Upper lobe of right lung (tissue), 1 donor: Measurements from ENCODE around the gene ZNF813. TPM values are rescaled to one million over a fixed set of nuclear protein-coding genes. Genes with fewer than 3 reads are reported as not detected.

Experiments
- ATAC-seq: fragments of 200-7000 bp; cut with Tn5 transposase; one replicate; pipeline ENCODE4 v1.9.1; 2020; ENCODE audit warnings: mild to moderate bottlenecking, moderate library complexity
- DNase-seq: peaks from one replicate; pipeline ENCODE4 v3.0.0-alpha.2; 2020
- H3K27ac ChIP-seq: fragments of 200-600 bp; one replicate; pipeline ENCODE4 v1.8.0; 2022
- H3K27me3 ChIP-seq: fragments of 200-600 bp; one replicate; pipeline ENCODE4 v1.8.0; 2022; ENCODE audit warnings: mild to moderate bottlenecking
- H3K36me3 ChIP-seq: fragments of 200-600 bp; one replicate; pipeline ENCODE4 v1.8.0; 2022
- H3K4me1 ChIP-seq: fragments of 200-600 bp; one replicate; pipeline ENCODE4 v1.8.0; 2022
- H3K4me3 ChIP-seq: fragments of 200-600 bp; one replicate; pipeline ENCODE4 v1.8.0; 2022; ENCODE audit warnings: mild to moderate bottlenecking
- H3K9me3 ChIP-seq: fragments of 200-600 bp; one replicate; pipeline ENCODE4 v1.8.0; 2022
- intact Hi-C: fragments of 100-400 bp; cut with DNase I; formaldehyde crosslinking; loops from one replicate; pipeline ENCODE4 v1.11.0; 2022
- total RNA-seq: library from RNA; stranded (reverse); fragmentation: NEBNext Ultra II Directional; extraction: Animal tissue kit (Norgen Biotek cat#: 25700); gene quantifications from one replicate; pipeline ENCODE4 v1.2.1, GENCODE V29; 2021
- TF ChIP-seq, protein P1 (sequence below): fragments of 200-600 bp; IDR thresholded peaks from one replicate; pipeline ENCODE4 v1.8.0; 2022; ENCODE audit warnings: antibody characterized with exemption
- donor health status: DM: no; HTN: yes; CAD: no; lungs with severe emphysema.

The ZNF813 gene
- total RNA-seq, 1 donor from 2014 or later = 4.6 TPM

DNA sequence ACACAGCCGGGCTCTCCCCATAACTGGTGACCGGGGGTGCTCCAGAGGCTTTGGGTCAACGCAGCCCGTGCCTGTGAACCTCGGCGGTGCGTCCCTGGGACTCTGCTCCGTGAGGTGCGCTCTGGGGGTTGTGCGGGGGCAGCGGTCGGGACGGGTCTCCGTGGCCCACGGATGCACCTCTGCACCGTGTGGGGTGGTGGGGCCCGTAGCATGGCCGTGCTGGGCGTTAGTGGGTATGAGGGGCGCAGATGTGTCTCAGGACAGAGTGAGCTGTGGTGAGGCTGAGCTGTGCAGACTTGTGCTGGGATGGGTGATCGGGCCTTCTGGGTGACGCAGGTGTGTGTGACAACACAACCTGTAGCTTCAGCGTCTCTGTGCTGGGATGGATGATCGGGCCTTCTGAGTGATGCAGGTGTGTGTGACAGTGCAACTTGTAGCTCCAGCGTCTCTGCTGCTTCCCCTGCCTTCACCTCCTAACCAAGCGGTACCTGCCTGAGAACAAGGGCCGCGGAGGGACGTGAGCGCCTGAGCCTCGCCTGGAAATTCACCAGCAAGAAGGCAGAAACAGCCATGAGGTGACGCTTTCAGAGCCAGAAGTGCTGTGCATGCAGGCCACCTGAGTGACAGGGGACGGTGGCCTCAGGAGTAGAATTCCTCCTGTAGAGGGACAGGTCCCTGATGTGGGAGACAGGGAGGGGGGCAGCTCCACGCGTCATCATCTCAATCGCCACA is 71.0 kb downstream of the ZNF813 start:
- TF ChIP-seq, protein P1, sequence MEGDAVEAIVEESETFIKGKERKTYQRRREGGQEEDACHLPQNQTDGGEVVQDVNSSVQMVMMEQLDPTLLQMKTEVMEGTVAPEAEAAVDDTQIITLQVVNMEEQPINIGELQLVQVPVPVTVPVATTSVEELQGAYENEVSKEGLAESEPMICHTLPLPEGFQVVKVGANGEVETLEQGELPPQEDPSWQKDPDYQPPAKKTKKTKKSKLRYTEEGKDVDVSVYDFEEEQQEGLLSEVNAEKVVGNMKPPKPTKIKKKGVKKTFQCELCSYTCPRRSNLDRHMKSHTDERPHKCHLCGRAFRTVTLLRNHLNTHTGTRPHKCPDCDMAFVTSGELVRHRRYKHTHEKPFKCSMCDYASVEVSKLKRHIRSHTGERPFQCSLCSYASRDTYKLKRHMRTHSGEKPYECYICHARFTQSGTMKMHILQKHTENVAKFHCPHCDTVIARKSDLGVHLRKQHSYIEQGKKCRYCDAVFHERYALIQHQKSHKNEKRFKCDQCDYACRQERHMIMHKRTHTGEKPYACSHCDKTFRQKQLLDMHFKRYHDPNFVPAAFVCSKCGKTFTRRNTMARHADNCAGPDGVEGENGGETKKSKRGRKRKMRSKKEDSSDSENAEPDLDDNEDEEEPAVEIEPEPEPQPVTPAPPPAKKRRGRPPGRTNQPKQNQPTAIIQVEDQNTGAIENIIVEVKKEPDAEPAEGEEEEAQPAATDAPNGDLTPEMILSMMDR = no peak
- ATAC-seq (no peak), DNase-seq (no peak)
- Histone ChIP-seq H3K36me3 (peaks cover 23% of the 10 kb centered on the region), H3K27ac (peak overlapping the region; percentile 86), H3K27me3 (no peaks in the 10 kb centered on the region), H3K4me3 (peak overlapping the region; percentile 62), H3K4me1 (no peaks in the 10 kb centered on the region), H3K9me3 (no peaks in the 10 kb centered on the region)
- intact Hi-C loops = no loop called here

DNA sequence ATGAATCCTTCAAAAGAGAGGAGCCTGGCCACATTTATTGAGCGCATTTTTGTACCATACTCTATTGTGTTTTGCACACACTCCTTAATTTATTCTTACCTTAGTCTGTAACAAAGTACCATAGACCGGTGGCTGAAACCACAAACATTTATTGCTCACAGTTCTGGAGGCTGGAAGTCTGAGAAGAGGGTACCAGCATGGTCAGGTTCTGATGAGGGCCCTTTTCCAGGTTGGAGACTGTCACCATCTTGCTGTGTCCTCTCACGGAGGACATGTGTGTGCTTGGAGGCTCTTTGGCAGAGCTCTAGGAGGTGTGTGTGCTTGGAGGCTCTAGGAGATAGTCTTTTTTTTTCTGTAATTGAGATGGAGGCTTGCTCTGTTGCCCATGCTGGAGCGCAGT is 72.6 kb downstream of the ZNF813 start:
- intact Hi-C loops = no loop called here
- peaks cover 26% of the 10 kb centered on the region for H3K36me3 ChIP-seq
- no peak for DNase-seq
- H3K4me3 ChIP-seq = no peak overlapping the region
- H3K27me3 ChIP-seq = no peaks in the 10 kb centered on the region
- ATAC-seq = no peak
- TF ChIP-seq, protein P1 = no peak
- no peaks in the 10 kb centered on the region for H3K4me1 ChIP-seq
- H3K9me3 ChIP-seq = no peaks in the 10 kb centered on the region
- no peak overlapping the region for H3K27ac ChIP-seq

DNA sequence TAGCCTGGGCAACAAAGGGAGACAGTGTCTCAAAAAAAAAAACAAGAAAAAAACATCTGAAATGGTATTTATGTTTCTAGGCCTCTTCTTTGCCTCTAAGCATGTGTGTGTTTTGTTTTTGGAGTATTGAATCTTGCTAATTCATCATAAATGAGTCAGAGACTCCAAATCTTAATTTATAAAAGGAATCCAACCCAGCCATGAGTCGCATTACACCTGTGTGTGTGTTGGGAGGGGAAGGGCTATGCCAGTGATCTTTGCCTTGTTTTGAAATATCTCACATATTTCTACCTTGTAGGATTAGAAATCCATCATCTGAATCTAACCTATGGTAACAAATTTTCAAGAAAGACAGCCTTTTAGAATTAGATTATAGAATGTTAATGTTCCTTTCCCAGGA is 74.4 kb downstream of the ZNF813 start:
- Histone ChIP-seq H3K4me3 (no peak overlapping the region), H3K27me3 (no peaks in the 10 kb centered on the region), H3K27ac (no peak overlapping the region), H3K4me1 (no peaks in the 10 kb centered on the region), H3K9me3 (no peaks in the 10 kb centered on the region), H3K36me3 (peaks cover 26% of the 10 kb centered on the region)
- TF ChIP-seq, protein P1 = no peak
- no peak for DNase-seq
- ATAC-seq = no peak
- intact Hi-C loops = no loop called here

DNA sequence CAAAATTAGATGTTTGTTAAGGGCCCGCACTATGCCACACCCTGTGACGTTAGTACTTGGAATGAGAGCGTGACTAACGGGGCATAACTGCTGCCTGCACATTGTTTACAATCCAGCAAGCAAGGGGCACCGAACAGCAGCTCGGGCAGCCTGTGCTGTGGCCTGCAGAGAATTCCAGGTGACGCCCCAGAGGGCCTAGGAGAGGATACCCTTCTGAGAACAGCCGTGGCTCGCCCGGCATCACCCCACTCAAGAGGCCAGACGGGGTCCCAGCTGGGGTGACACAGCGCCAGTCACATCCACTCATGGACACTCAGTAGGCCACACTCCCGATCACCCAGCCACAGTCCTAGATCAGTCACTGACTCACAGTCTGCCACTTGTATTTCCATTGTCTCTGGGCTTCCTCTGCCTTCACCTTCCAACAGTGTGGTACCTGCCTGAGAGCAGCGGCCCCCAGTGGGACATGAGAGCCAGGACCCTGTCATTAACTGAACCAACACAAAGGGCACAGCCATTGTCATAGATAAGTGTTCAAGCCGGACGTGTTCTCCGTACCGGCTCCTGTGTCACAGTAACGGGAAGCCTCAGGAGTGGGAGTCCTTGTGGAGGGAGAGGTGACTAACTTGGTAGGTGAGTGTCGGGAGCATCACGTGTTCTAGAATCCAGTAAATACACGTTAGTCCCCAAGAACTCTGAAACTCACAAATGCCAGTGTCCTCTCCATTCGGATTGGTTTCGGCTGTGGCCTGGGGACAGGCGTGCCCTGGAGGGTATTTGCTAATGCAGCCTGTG is 77.9 kb downstream of the ZNF813 start:
- TF ChIP-seq, protein P1 = no peak
- no peaks in the 10 kb centered on the region for H3K9me3 ChIP-seq
- ATAC-seq (peak; percentile 57), DNase-seq (no peak)
- intact Hi-C loops = no loop called here
- no peak overlapping the region for H3K4me3 ChIP-seq
- no peak overlapping the region for H3K27ac ChIP-seq
- no peaks in the 10 kb centered on the region for H3K4me1 ChIP-seq
- H3K27me3 ChIP-seq = no peaks in the 10 kb centered on the region
- peaks cover 22% of the 10 kb centered on the region for H3K36me3 ChIP-seq

Other genes with a start within 250 kb of the ZNF813 start
- 16.2 TPM for gene ZNF677, start 212.9 kb upstream of the ZNF813 start, total RNA-seq
- gene VN1R2, start 209.4 kb upstream of the ZNF813 start, total RNA-seq = not detected
- gene VN1R4, start 200.0 kb upstream of the ZNF813 start, total RNA-seq = not detected
- gene ZNF845, start 134.0 kb upstream of the ZNF813 start, total RNA-seq = 7.8 TPM
- 9.4 TPM for gene ZNF525, start 102.0 kb upstream of the ZNF813 start, total RNA-seq
- gene ZNF765, start 72.6 kb upstream of the ZNF813 start, total RNA-seq = 12.4 TPM
- gene ZNF761, start 35.7 kb upstream of the ZNF813 start, total RNA-seq = 12.1 TPM
- 30.1 TPM for gene ZNF331, start 70.4 kb downstream of the ZNF813 start, total RNA-seq
- not detected for gene DPRX, start 164.3 kb downstream of the ZNF813 start, total RNA-seq